HepG2 (cell line): ENCODE data around the gene ZNF764. TPM values are rescaled to one million over a fixed set of nuclear protein-coding genes. Genes with fewer than 3 reads are reported as not detected.

Source experiments
- CREM ChIP-seq, 2 experiments: sonication (generic) in 1 of 2; formaldehyde crosslinking in 1 of 2; IDR thresholded peaks; 2 replicates each; pipeline versions ENCODE4 v1.4.0 to v1.6.1; 2016 to 2020; ENCODE audit warnings: antibody characterized with exemption in 1 of 2, mild to moderate bottlenecking in 1 of 2, missing genetic modification reagents in 1 of 2
- ELF1 ChIP-seq: sonication (generic); formaldehyde crosslinking; IDR thresholded peaks from 2 replicates; pipeline ENCODE4 v1.4.0; 2020; ENCODE audit warnings: missing genetic modification reagents
- GLI4 ChIP-seq: sonication (generic); formaldehyde crosslinking; IDR thresholded peaks from 2 replicates; pipeline ENCODE4 v1.5.1; 2020; ENCODE audit warnings: missing genetic modification reagents, mild to moderate bottlenecking, moderate library complexity, borderline replicate concordance
- IRF9 ChIP-seq: sonication (generic); formaldehyde crosslinking; IDR thresholded peaks from 2 replicates; pipeline ENCODE4 v1.8.0; 2022; ENCODE audit warnings: missing genetic modification reagents, mild to moderate bottlenecking, borderline replicate concordance
- MXD4 ChIP-seq: IDR thresholded peaks from 2 replicates; pipeline ENCODE4 v1.6.1; 2016; ENCODE audit warnings: mild to moderate bottlenecking, missing biosample characterization, missing genetic modification reagents
- NCOA1 ChIP-seq: sonication (generic); formaldehyde crosslinking; IDR thresholded peaks from 2 replicates; pipeline ENCODE4 v1.9.0; 2021; ENCODE audit warnings: missing genetic modification reagents
- NCOA5 ChIP-seq: sonication (generic); formaldehyde crosslinking; IDR thresholded peaks from 2 replicates; pipeline ENCODE4 v1.4.0; 2020; ENCODE audit warnings: missing genetic modification reagents
- PAX8 ChIP-seq: sonication (generic); formaldehyde crosslinking; IDR thresholded peaks from 2 replicates; pipeline ENCODE4 v1.8.0; 2022; ENCODE audit warnings: mild to moderate bottlenecking, missing genetic modification reagents, borderline replicate concordance
- PITX1 ChIP-seq: sonication (generic); formaldehyde crosslinking; IDR thresholded peaks from 2 replicates; pipeline ENCODE4 v1.5.1; 2020; ENCODE audit warnings: mild to moderate bottlenecking, missing genetic modification reagents
- POLR2AphosphoS5 ChIP-seq: IDR thresholded peaks from 2 replicates; pipeline ENCODE4 v1.6.1; 2012; ENCODE audit warnings: low read depth, low read length
- ZFP37 ChIP-seq: sonication (generic); formaldehyde crosslinking; IDR thresholded peaks from 2 replicates; pipeline ENCODE4 v1.4.0; 2020; ENCODE audit warnings: missing genetic modification reagents, borderline replicate concordance
- ZFP91 ChIP-seq: sonication (generic); formaldehyde crosslinking; IDR thresholded peaks from 2 replicates; pipeline ENCODE4 v1.9.0; 2022; ENCODE audit warnings: missing genetic modification reagents, mild to moderate bottlenecking, borderline replicate concordance
- ZNF274 ChIP-seq: sonication (generic); formaldehyde crosslinking; IDR thresholded peaks from 2 replicates; pipeline ENCODE4 v1.5.1; 2020; ENCODE audit warnings: mild to moderate bottlenecking, missing genetic modification reagents
- polyA plus RNA-seq, 8 experiments: library from polyadenylated mRNA; depleted of rRNA in 3 of 8; stranded (reverse) in 7 of 8; unstranded in 1 of 8; fragments of >200 nt; fragmentation: Illumina TruSeq in 4 of 8; extraction: Trizol in 4 of 8; gene quantifications; 2 replicates each; pipeline versions ENCODE4 v1.2.1 to v1.2.3, GENCODE V29; 2011 to 2016; ENCODE audit warnings: low read depth in 4 of 8, missing spikeins in 1 of 8, mixed read lengths in 1 of 8; ENCODE audit not compliant: insufficient read depth in 1 of 8
- total RNA-seq, 5 experiments: library from RNA; depleted of rRNA; stranded (reverse); fragments of >200 nt; fragmentation: Illumina TruSeq; extraction: Trizol; gene quantifications; 2 replicates each; pipeline ENCODE4 v1.2.3, GENCODE V29; 2016; ENCODE audit warnings: low read depth in 1 of 5
- TF ChIP-seq, protein P1 (sequence below), 2 experiments: sonication (generic) in 1 of 2; formaldehyde crosslinking in 1 of 2; IDR thresholded peaks; 2 replicates each; pipeline versions ENCODE4 v1.5.1 to v1.6.1; 2011 to 2020; ENCODE audit warnings: borderline replicate concordance in 1 of 2, low read depth in 1 of 2, low read length in 1 of 2, mild to moderate bottlenecking in 1 of 2, missing genetic modification reagents in 1 of 2, moderate library complexity in 1 of 2
- TF ChIP-seq, protein P2 (sequence below): sonication (generic); formaldehyde crosslinking; IDR thresholded peaks from 2 replicates; pipeline ENCODE4 v1.4.0; 2020; ENCODE audit warnings: low read depth, missing genetic modification reagents

The ZNF764 gene
- total and polyA plus RNA-seq, 2 of the 13 experiments (the other 11 are each of a cell fraction or from before 2014, with no cell fraction given), result 4.1 to 9.1 TPM

- TF ChIP-seq, protein P1, sequence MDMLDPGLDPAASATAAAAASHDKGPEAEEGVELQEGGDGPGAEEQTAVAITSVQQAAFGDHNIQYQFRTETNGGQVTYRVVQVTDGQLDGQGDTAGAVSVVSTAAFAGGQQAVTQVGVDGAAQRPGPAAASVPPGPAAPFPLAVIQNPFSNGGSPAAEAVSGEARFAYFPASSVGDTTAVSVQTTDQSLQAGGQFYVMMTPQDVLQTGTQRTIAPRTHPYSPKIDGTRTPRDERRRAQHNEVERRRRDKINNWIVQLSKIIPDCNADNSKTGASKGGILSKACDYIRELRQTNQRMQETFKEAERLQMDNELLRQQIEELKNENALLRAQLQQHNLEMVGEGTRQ (IDR thresholded peaks at IDR 0.05; ENCODE audit: low read depth, low read length), result no peak
- TF ChIP-seq, protein P1 (CRISPR knock-in tag; IDR thresholded peaks at IDR 0.05; ENCODE audit: borderline replicate concordance), result 0 out of 2 replicates have a peak, but pooled peaks have one; percentile 39
- TF ChIP-seq NCOA1 (CRISPR knock-in tag) (no peak), PITX1 (0 out of 2 replicates have a peak, but pooled peaks have one; percentile 20), POLR2AphosphoS5 (peak; percentile 40; the same call in 1 of the 2 replicates), ZNF274 (CRISPR knock-in tag) (0 out of 2 replicates have a peak, but pooled peaks have one; percentile 35), ZFP37 (CRISPR knock-in tag) (0 out of 2 replicates have a peak, but pooled peaks have one; percentile 27), GLI4 (CRISPR knock-in tag) (0 out of 2 replicates have a peak, but pooled peaks have one; percentile 52), ZFP91 (peak; percentile 62; the same call in 1 of the 2 replicates), NCOA5 (CRISPR knock-in tag) (no peak), MXD4 (no peak), CREM (IDR thresholded peaks at IDR 0.05) (no peak), CREM (CRISPR knock-in tag; IDR thresholded peaks at IDR 0.05) (no peak), IRF9 (CRISPR knock-in tag) (0 out of 2 replicates have a peak, but pooled peaks have one; percentile 30), PAX8 (CRISPR knock-in tag) (no peak), ELF1 (CRISPR knock-in tag) (no peak)
- TF ChIP-seq, protein P2, sequence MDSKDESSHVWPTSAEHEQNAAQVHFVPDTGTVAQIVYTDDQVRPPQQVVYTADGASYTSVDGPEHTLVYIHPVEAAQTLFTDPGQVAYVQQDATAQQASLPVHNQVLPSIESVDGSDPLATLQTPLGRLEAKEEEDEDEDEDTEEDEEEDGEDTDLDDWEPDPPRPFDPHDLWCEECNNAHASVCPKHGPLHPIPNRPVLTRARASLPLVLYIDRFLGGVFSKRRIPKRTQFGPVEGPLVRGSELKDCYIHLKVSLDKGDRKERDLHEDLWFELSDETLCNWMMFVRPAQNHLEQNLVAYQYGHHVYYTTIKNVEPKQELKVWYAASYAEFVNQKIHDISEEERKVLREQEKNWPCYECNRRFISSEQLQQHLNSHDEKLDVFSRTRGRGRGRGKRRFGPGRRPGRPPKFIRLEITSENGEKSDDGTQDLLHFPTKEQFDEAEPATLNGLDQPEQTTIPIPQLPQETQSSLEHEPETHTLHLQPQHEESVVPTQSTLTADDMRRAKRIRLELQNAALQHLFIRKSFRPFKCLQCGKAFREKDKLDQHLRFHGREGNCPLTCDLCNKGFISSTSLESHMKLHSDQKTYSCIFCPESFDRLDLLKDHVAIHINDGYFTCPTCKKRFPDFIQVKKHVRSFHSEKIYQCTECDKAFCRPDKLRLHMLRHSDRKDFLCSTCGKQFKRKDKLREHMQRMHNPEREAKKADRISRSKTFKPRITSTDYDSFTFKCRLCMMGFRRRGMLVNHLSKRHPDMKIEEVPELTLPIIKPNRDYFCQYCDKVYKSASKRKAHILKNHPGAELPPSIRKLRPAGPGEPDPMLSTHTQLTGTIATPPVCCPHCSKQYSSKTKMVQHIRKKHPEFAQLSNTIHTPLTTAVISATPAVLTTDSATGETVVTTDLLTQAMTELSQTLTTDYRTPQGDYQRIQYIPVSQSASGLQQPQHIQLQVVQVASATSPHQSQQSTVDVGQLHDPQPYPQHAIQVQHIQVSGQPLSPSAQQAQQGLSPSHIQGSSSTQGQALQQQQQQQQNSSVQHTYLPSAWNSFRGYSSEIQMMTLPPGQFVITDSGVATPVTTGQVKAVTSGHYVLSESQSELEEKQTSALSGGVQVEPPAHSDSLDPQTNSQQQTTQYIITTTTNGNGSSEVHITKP (CRISPR knock-in tag), result no peak
Measured at GRCh38 chr16:30539000-30539964, 18.9 kb downstream of the ZNF764 start (continued).
